Testis (tissue), 2 donors: ENCODE measurements around the gene CADPS2.

Experiments used
- POLR2A ChIP-seq: fragments of 450-650 bp; IDR thresholded peaks from one replicate; pipeline ENCODE4 v1.6.1; 2017; ENCODE audit warnings: antibody characterized with exemption, mild to moderate bottlenecking, moderate library complexity
- TF ChIP-seq, protein P1 (sequence below), 3 experiments: fragments of 450-650 bp in 2 of 3; fragments of 200-600 bp in 1 of 3; sonication (generic) in 1 of 3; IDR thresholded peaks; one replicate each; pipeline ENCODE4 v1.5.1; 2016 to 2019; ENCODE audit warnings: antibody characterized with exemption in 3 of 3, mild to moderate bottlenecking in 2 of 3, moderate library complexity in 1 of 3

DNA sequence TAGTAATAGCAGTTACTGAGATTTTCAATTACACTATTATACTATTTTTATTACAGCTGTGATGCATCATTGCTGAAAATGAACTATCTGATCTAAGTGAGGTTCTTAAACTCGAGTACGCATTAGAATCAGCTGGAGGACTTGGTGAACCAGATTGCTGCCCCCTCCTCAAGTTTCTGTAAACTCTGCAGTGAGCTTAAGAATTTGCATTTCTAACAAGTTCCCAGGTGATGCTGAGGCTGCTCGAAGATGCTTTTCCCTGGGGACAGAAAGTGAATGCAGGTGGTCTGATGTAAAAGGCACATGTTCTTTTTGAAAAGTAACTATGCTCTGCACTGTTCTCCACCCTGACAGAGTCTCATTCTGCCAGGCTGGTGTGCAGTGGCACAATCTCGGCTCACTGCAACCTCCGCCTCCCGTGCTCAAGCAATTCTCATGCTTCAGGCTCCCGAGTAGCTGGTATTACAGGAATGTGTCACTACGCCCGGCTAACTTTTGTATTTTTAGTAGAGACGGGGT, 199.8 kb downstream of the CADPS2 start:
- TF ChIP-seq, protein P1, sequence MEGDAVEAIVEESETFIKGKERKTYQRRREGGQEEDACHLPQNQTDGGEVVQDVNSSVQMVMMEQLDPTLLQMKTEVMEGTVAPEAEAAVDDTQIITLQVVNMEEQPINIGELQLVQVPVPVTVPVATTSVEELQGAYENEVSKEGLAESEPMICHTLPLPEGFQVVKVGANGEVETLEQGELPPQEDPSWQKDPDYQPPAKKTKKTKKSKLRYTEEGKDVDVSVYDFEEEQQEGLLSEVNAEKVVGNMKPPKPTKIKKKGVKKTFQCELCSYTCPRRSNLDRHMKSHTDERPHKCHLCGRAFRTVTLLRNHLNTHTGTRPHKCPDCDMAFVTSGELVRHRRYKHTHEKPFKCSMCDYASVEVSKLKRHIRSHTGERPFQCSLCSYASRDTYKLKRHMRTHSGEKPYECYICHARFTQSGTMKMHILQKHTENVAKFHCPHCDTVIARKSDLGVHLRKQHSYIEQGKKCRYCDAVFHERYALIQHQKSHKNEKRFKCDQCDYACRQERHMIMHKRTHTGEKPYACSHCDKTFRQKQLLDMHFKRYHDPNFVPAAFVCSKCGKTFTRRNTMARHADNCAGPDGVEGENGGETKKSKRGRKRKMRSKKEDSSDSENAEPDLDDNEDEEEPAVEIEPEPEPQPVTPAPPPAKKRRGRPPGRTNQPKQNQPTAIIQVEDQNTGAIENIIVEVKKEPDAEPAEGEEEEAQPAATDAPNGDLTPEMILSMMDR (IDR thresholded peaks at IDR 0.05): no peak
- no peak for TF ChIP-seq POLR2A
